Measurements from ENCODE around the gene CELF4.

Gene CELF4

DNA sequence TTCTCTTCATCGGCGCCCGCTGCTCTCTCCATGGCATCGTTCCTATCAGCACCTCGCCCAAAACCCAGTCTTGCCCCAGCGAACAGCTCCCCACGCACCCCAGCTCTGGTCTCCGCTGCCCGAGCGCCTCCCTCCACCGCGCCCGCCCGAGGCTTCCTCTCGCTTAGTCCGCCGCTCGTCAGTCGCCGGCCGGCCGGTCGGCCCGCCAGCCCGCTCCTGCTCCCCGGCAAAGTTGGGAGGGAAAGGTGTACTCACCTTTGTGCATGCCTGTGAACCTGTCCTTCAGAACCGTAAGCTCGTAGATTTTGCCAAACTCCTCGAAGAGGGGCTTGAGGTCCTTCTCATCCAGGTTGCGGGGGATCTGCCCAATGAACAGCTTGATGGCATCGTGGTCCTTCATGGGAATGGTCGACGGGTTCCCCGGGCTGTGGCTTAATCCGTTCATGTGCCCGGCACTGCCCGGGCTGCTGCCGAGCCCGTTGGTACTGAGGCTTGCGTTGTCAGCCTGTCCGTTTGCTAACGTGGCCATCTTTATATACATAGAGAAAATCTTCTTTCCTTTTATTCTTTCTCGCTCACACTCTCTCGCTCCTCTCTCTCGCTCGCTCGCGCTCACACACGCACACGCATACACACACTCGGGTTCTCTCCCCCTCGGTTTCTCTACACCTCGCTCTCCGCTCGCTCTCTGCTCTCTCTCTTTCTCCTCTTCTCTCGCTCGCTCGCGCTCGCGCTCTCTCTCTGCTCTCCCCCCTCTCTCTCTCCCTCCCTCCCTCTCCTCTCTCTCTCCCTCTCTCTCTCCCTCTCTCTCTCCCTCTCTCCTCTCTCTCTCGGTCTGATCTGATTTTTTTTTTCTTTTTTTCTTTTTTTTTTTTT, at the start of gene CELF4:
TSS of gene CELF4 (minus strand) at position 698 of the 876 bp plus-strand sequence.
- no peak for DNase-seq

GRCh38 chr18:37613253-37613565, 47.6 kb upstream of the CELF4 start:
- DNase-seq, result no peak

DNA sequence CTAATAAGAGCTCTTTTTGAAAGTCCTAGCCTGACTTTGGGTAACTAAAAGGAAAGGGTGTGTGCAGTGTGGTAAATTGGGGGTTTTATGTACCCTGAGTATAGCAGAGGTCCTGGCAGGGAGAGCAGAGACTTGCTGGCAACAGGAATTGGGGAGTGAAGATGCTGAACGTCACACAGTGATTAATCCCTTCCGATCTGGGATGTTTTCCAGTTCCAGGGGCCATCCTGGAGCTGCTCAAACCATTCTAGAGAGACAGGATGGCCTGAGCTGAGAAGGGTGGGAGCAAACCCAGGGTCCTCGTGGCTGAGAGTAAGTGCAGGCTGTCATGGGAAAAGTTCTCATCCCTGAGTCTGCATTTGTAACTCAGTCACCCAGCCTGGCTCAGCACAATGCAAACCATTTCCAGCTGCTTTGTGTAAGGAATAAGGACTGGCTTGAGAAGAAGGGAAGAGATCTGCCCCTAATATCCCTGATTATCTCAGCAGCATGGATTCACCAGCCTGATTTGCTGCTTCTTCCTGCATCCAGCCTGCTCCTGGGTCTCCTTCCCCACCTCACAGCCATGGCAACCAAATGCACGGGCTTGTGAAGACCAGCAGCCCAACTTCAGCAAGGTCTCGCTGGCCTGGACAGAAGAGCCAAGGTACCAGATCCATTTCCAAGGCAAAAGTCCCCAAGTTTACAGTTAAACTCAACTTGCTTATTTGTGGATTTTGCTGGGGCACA, 47.1 kb upstream of the CELF4 start:
- DNase-seq, result no peak

- DNase-seq, result no peak
These were observed 46.1 kb upstream of the CELF4 start for GRCh38 chr18:37611614-37612279.

GRCh38 chr18:37608876-37609275, 43.3 kb upstream of the CELF4 start:
- DNase-seq, result no peak

GRCh38 chr18:37607281-37607680, 41.7 kb upstream of the CELF4 start:
- DNase-seq, result no peak

DNA sequence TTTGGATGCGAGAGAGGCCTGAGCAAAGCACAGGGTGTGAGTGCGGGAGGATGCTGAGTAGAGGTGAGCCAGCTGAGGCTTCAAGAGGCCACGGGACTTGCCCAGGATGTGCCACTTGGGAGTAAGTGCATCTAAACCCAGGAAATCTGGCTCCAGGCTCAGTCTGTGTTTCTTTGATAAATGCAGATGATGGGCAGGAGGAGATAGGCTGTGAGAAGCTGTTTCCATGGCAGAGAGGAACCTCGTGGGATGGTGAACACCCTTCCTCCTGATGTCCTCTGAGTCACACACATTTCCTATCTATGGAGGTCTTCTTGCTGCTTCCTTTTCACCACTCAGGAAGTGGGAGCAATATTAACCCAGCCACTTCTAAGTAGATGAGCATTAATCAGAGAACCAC, 38.4 kb upstream of the CELF4 start:
- DNase-seq, result no peak

- no peak for DNase-seq
These were observed 33.6 kb upstream of the CELF4 start for GRCh38 chr18:37598966-37599896.

DNA sequence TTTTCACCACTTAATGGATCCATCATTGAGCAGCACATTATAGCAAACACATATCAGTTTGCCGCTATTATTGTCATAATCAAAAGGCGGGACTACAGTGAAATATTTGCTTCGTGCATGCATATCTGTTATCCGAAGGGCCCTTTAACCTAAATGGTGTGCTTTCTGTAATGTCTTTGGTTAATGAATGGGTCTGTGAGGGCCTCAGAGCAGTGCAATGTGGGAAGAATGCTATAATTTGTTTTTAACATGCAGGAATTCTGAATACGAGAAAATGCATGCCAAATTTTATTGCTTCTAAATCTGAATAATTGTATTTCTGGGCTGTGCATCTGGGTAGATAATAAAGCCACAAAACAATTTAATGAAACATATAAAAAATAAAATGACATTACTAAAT, 32.8 kb upstream of the CELF4 start:
- no peak for DNase-seq

- no peak for DNase-seq
These were observed 24.7 kb upstream of the CELF4 start for GRCh38 chr18:37590346-37590745.

DNA sequence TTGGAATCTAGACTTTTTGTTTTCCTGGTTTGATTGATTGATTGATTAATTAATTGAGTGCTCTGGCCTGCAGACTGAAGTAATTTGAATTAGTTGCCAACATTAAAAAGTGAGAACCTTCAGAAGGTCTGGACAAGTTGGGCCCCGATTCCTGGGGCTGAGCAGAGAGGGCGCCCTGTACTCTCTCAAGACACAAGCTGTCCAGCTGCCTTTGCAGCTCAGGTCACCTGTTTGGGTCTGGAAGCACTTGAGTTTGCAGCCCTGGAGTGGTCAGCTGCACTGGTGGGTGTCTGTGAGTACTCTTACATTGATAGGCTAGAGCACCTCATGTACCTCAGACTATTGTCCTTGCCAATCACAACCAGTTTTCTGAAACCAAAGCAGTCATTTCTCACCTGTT, 22.7 kb upstream of the CELF4 start:
- no peak for DNase-seq

- DNase-seq, result no peak
These were observed 21.1 kb upstream of the CELF4 start for GRCh38 chr18:37586656-37587225.

GRCh38 chr18:37584952-37585695, 19.5 kb upstream of the CELF4 start:
- DNase-seq, result no peak

GRCh38 chr18:37584217-37584616, 18.6 kb upstream of the CELF4 start:
- no peak for DNase-seq

DNA sequence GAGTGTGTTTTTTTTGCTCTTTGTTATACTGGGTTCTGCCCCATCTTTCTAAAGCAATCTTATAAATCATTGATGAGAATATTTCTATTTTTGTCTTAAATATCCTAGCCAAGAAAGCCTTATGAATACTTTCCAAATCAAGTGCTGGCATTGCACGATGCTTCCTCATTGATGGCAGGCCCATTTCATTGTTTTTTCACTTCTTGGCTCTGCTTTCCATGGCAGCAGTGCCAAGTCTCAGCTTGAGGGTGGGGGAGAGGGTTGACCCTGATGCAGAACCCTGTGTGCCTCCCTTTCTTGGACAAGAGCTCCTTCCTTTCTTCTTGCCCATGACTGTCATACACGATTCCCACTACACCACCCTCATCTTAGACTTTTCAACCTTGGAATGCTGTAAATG, 16.7 kb upstream of the CELF4 start:
- no peak for DNase-seq

GRCh38 chr18:37578886-37579513, 13.4 kb upstream of the CELF4 start:
- DNase-seq, result no peak

- DNase-seq, result no peak
These were observed 12.6 kb upstream of the CELF4 start for GRCh38 chr18:37578182-37578678.

GRCh38 chr18:37577051-37577611, 11.5 kb upstream of the CELF4 start:
- no peak for DNase-seq

- no peak for DNase-seq
These were observed 10.0 kb upstream of the CELF4 start for GRCh38 chr18:37575646-37576045.

GRCh38 chr18:37574113-37574512, 8.5 kb upstream of the CELF4 start:
- no peak for DNase-seq

DNA sequence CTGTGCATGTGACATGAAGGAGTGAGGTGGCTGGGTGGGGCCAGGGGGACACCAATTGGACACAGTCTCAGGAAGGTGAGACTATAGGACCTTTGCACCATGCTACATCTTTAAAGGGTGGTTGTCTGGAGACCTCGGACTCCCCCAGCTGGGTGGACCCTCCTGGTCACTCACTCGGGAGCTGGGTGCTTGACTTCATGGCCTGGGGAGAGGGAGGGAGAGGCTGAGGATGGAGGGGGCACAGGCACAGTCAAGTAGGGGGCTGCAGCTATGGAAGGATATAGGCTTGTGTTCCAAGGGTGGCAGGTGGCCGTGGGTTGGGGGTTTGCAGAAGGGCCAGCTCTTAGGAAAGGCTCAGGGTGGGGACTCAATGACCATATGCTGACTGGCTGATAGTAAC, 7.1 kb upstream of the CELF4 start:
- DNase-seq, result no peak
